Hypothalamus (tissue), 51 donors: ENCODE measurements around the gene ANP32A.

Experiments
- DNase-seq, 51 donors: peaks; one replicate each; lab custom pipeline; 2025; lab: John Stamatoyannopoulos, UW

Gene ANP32A

GRCh38 chr15:68801572-68802148, 19.0 kb downstream of the ANP32A start:
- no peak for DNase-seq

- DNase-seq = no peak
Observed at GRCh38 chr15:68800875-68801274, 19.8 kb downstream of the ANP32A start.

- peak in 2 of 51 donors; percentile 13 to 21 for DNase-seq
Observed at GRCh38 chr15:68798346-68799094, 22.2 kb downstream of the ANP32A start.

GRCh38 chr15:68797599-68798345, 22.9 kb downstream of the ANP32A start:
- DNase-seq = peak in 20 of 51 donors; percentile 12 to 80 (median 48)

- DNase-seq = peak in 1 of 51 donors; percentile 40
Observed at GRCh38 chr15:68797191-68797590, 23.5 kb downstream of the ANP32A start.

- no peak for DNase-seq
Observed at GRCh38 chr15:68796576-68796975, 24.1 kb downstream of the ANP32A start.

GRCh38 chr15:68795298-68795848, 25.3 kb downstream of the ANP32A start:
- DNase-seq = peak; percentile 24 to 97 (median 85)

GRCh38 chr15:68794863-68795262, 25.8 kb downstream of the ANP32A start:
- DNase-seq = peak in 6 of 51 donors; percentile 15 to 25 (median 24)

- no peak for DNase-seq
Observed at GRCh38 chr15:68794307-68794706, 26.4 kb downstream of the ANP32A start.

GRCh38 chr15:68793776-68794175, 26.9 kb downstream of the ANP32A start:
- DNase-seq = no peak

- no peak for DNase-seq
Observed at GRCh38 chr15:68792901-68793766, 27.6 kb downstream of the ANP32A start.

- no peak for DNase-seq
Observed at GRCh38 chr15:68791431-68792283, 29.0 kb downstream of the ANP32A start.

- DNase-seq = no peak
Observed at GRCh38 chr15:68790910-68791309, 29.8 kb downstream of the ANP32A start.

- DNase-seq = no peak
Observed at GRCh38 chr15:68790242-68790575, 30.5 kb downstream of the ANP32A start.

- DNase-seq = peak in 7 of 51 donors; percentile 27 to 32 (median 30)
Observed at GRCh38 chr15:68789534-68790241, 31.0 kb downstream of the ANP32A start.

GRCh38 chr15:68789091-68789490, 31.6 kb downstream of the ANP32A start:
- peak in 1 of 51 donors; percentile 30 for DNase-seq

- no peak for DNase-seq
Observed at GRCh38 chr15:68788264-68788624, 32.5 kb downstream of the ANP32A start.

GRCh38 chr15:68787609-68788263, 33.0 kb downstream of the ANP32A start:
- DNase-seq = no peak
